ENCODE results near the gene IZUMO1. TPM values are rescaled to one million over a fixed set of nuclear protein-coding genes. Genes with fewer than 3 reads are reported as not detected.

The IZUMO1 gene
- total and polyA plus RNA-seq, 12 donors: 0.12 to 1.3 (median 0.68) TPM; not detected in 1

GRCh38 chr19:48728911-48729664 lies 17.6 kb downstream of the IZUMO1 start:
- Histone ChIP-seq H3K36me3 (peaks cover 0 to 85% (median 5%) of the 10 kb centered on the region in 9 donors), H3K4me3 (peak overlapping the region in 1 of 10 donors; percentile 20), H3K27ac (peak overlapping the region in 2 of 10 donors; percentile 33 to 83), H3K4me1 (peaks cover 7 to 39% (median 29%) of the 10 kb centered on the region in 9 donors), H3K9me3 (peaks cover 0 to 16% (median 0%) of the 10 kb centered on the region in 11 donors), H3K27me3 (peaks cover 0 to 5% (median 0%) of the 10 kb centered on the region in 7 donors)
- peak in 1 of 8 donors; percentile 7 for ATAC-seq
- TF ChIP-seq CTCF (IDR thresholded peaks at IDR 0.05): peak in 1 of 9 donors; percentile 19
- no peak for DNase-seq
- WGBS, 2 donors: 50 to 61% methylated on average over 67 to 77 of the region's 77 CpGs
- intact Hi-C loops (cut with DNase I): no loop called here

- no peak for DNase-seq
- peaks cover 0 to 88% (median 4%) of the 10 kb centered on the region in 9 donors for H3K36me3 ChIP-seq
- intact Hi-C loops (cut with DNase I): no loop called here
- H3K4me1 ChIP-seq: peaks cover 8 to 54% (median 33%) of the 10 kb centered on the region in 9 donors
- ATAC-seq: peak in 4 of 8 donors; percentile 2 to 62 (median 4)
- peak overlapping the region in 9 of 10 donors; percentile 71 to 96 (median 87) for H3K27ac ChIP-seq
- TF ChIP-seq CTCF (IDR thresholded peaks at IDR 0.05): no peak
- H3K9me3 ChIP-seq: peaks cover 0 to 16% (median 0%) of the 10 kb centered on the region in 11 donors
- H3K4me3 ChIP-seq: no peak overlapping the region
- WGBS, 2 donors: 69 to 74% methylated on average over 2 of the region's 2 CpGs
- peaks cover 0 to 5% (median 0%) of the 10 kb centered on the region in 7 donors for H3K27me3 ChIP-seq
Observed at GRCh38 chr19:48726556-48726955, 20.2 kb downstream of the IZUMO1 start.

GRCh38 chr19:48724796-48725753 lies 21.6 kb downstream of the IZUMO1 start:
- H3K27ac ChIP-seq: peak overlapping the region; percentile 70 to 96 (median 87)
- DNase-seq: peak in 1 of 2 donors; percentile 93
- H3K9me3 ChIP-seq: peaks cover 0 to 16% (median 0%) of the 10 kb centered on the region in 11 donors
- H3K4me3 ChIP-seq: peak overlapping the region in 2 of 10 donors; percentile 13 to 20
- WGBS, 2 donors: 41 to 46% methylated on average over 11 of the region's 11 CpGs
- TF ChIP-seq CTCF (IDR thresholded peaks at IDR 0.05): no peak
- ATAC-seq: peak; percentile 4 to 68 (median 38)
- intact Hi-C loops (cut with DNase I): loop anchor here in 1 of 10 donors (2.0 kb wide), 1 partner anchor 14 kb away; no protein-coding TSS in a partner anchor
- peaks cover 10 to 68% (median 37%) of the 10 kb centered on the region in 9 donors for H3K4me1 ChIP-seq
- peaks cover 0 to 5% (median 0%) of the 10 kb centered on the region in 7 donors for H3K27me3 ChIP-seq
- H3K36me3 ChIP-seq: peaks cover 0 to 85% (median 4%) of the 10 kb centered on the region in 9 donors

Data from heart right ventricle (tissue), 16 donors.